H1 (cell line): Measurements from ENCODE around the gene TPST2. TPM values are rescaled to one million over a fixed set of nuclear protein-coding genes. Genes with fewer than 3 reads are reported as not detected.

Source experiments
- CTCF ChIA-PET: fragments of 300-600 bp; sonication (Branson Sonifier 250); formaldehyde crosslinking; loops from one replicate; lab custom pipeline; 2021; ENCODE audit not compliant: partially characterized antibody; lab: Charles Lee
- POLR2A ChIA-PET: fragments of 300-600 bp; sonication (Branson Sonifier 250); formaldehyde crosslinking; loops from one replicate; lab custom pipeline; 2021; ENCODE audit warnings: inconsistent platforms; ENCODE audit not compliant: partially characterized antibody; lab: Charles Lee
- DNase-seq, 2 experiments: peaks; one replicate each; pipeline versions ENCODE4 v3.0.0 to v3.0.0-alpha.2; 2010 to 2022; ENCODE audit warnings: low spot score in 2 of 2, low read depth in 1 of 2, mixed read lengths in 1 of 2
- FAIRE-seq: peaks from 2 replicates; lab custom pipeline; 2011; peaks lifted over from hg19 to GRCh38; lab: Jason Lieb, UNC
- H2AFZ ChIP-seq: 2 replicates; pipeline ENCODE4 v1.8.1; 2012; ENCODE audit warnings: low read length, inconsistent platforms
- H2AK5ac ChIP-seq: 2 replicates; pipeline ENCODE4 v1.6.1; 2013; ENCODE audit warnings: low read depth, low read length
- H2BK120ac ChIP-seq: replicated peaks from 2 replicates; pipeline ENCODE3; 2013; ENCODE audit warnings: low read depth, low read length, inconsistent platforms
- H2BK12ac ChIP-seq: 2 replicates; pipeline ENCODE4 v1.6.1; 2013; ENCODE audit warnings: low read depth, low read length
- H2BK15ac ChIP-seq: 2 replicates; pipeline ENCODE4 v1.6.1; 2013; ENCODE audit warnings: low read length
- H2BK20ac ChIP-seq: 2 replicates; pipeline ENCODE4 v1.6.1; 2013; ENCODE audit warnings: low read length
- H2BK5ac ChIP-seq: 2 replicates; pipeline ENCODE4 v1.6.1; 2013; ENCODE audit warnings: low read depth, low read length
- H3K14ac ChIP-seq: 2 replicates; pipeline ENCODE4 v1.6.1; 2013; ENCODE audit warnings: inconsistent platforms; ENCODE audit not compliant: insufficient read length
- H3K18ac ChIP-seq: 2 replicates; pipeline ENCODE4 v1.6.1; 2013; ENCODE audit warnings: low read length; ENCODE audit errors: extremely low read depth
- H3K23ac ChIP-seq: 2 replicates; pipeline ENCODE4 v1.6.1; 2013; ENCODE audit warnings: inconsistent platforms; ENCODE audit not compliant: insufficient read length
- H3K23me2 ChIP-seq: 2 replicates; pipeline ENCODE4 v1.6.1; 2013; ENCODE audit warnings: low read depth, low read length
- H3K27ac ChIP-seq: 2 replicates; pipeline ENCODE4 v1.6.1; 2011; ENCODE audit warnings: low read depth, low read length, inconsistent platforms
- H3K27me3 ChIP-seq, 4 experiments: replicated peaks in 1 of 4; 1 replicate in 1 of 4; 2 replicates in 3 of 4; pipeline versions ENCODE4 v1.6.1 to v1.8.1; 2011 to 2013; ENCODE audit warnings: low read length in 3 of 4, mild to moderate bottlenecking in 3 of 4, inconsistent platforms in 2 of 4, mixed read lengths in 2 of 4, moderate library complexity in 1 of 4; ENCODE audit not compliant: control insufficient read depth in 3 of 4, insufficient read depth in 3 of 4; ENCODE audit errors: extremely low read depth in 1 of 4
- H3K36me3 ChIP-seq, 4 experiments: 2 replicates each; pipeline versions ENCODE4 v1.6.1 to v1.8.1; 2011 to 2013; ENCODE audit warnings: mild to moderate bottlenecking in 4 of 4, low read length in 3 of 4, moderate library complexity in 2 of 4, control low read depth in 1 of 4, inconsistent platforms in 1 of 4; ENCODE audit not compliant: insufficient read depth in 4 of 4, control insufficient read depth in 2 of 4
- H3K4ac ChIP-seq: replicated peaks from 2 replicates; pipeline ENCODE3; 2013; ENCODE audit warnings: low read length, low read depth, mixed read lengths, inconsistent platforms; ENCODE audit not compliant: insufficient read length
- H3K4me1 ChIP-seq, 4 experiments: replicated peaks in 1 of 4; 1 replicate in 1 of 4; 2 replicates in 3 of 4; pipeline versions ENCODE4 v1.6.1 to v1.8.1; 2011 to 2013; ENCODE audit warnings: low read length in 3 of 4, inconsistent platforms in 2 of 4, mixed read lengths in 1 of 4; ENCODE audit not compliant: insufficient read depth in 4 of 4, control insufficient read depth in 3 of 4
- H3K4me2 ChIP-seq, 2 experiments: 2 replicates each; pipeline versions ENCODE4 v1.6.1 to v1.8.1; 2011 to 2013; ENCODE audit warnings: low read depth in 2 of 2, low read length in 2 of 2, control low read depth in 1 of 2, inconsistent platforms in 1 of 2, mild to moderate bottlenecking in 1 of 2; ENCODE audit not compliant: insufficient read depth in 1 of 2
- H3K4me3 ChIP-seq, 4 experiments: fragments of 200-600, 300-600 bp in 1 of 4; sonication (generic), shearing (Covaris generic), sonication (Bioruptor Twin) in 1 of 4; 2 replicates each; pipeline versions ENCODE4 v1.5.1 to v1.8.1; 2011 to 2016; ENCODE audit warnings: low read length in 4 of 4, low read depth in 3 of 4, control low read depth in 2 of 4, inconsistent platforms in 2 of 4, mild to moderate bottlenecking in 2 of 4, mixed read lengths in 1 of 4, moderate library complexity in 1 of 4; ENCODE audit not compliant: insufficient read depth in 2 of 4; ENCODE audit errors: extremely low read depth in 1 of 4
- H3K56ac ChIP-seq: replicated peaks from 2 replicates; pipeline ENCODE3; 2013; ENCODE audit warnings: low read depth, mild to moderate bottlenecking, mixed read lengths, low read length, inconsistent platforms; ENCODE audit not compliant: insufficient read length
- H3K79me1 ChIP-seq: 2 replicates; pipeline ENCODE4 v1.6.1; 2013; ENCODE audit warnings: low read depth, low read length, control low read depth
- H3K79me2 ChIP-seq, 2 experiments: 2 replicates each; pipeline versions ENCODE4 v1.6.1 to v1.8.1; 2012 to 2013; ENCODE audit warnings: low read length in 2 of 2, mild to moderate bottlenecking in 2 of 2, inconsistent platforms in 1 of 2; ENCODE audit not compliant: insufficient read depth in 2 of 2, control insufficient read depth in 1 of 2
- H3K9ac ChIP-seq, 4 experiments: replicated peaks in 1 of 4; 1 replicate in 1 of 4; 2 replicates in 3 of 4; pipeline versions ENCODE4 v1.6.1 to v1.8.1; 2011 to 2013; ENCODE audit warnings: low read depth in 3 of 4, low read length in 3 of 4, control low read depth in 2 of 4, mild to moderate bottlenecking in 2 of 4, moderate library complexity in 2 of 4, inconsistent platforms in 1 of 4; ENCODE audit errors: extremely low read depth in 1 of 4
- H3K9me3 ChIP-seq, 2 experiments: 2 replicates each; pipeline versions ENCODE4 v1.6.1 to v1.8.1; 2012 to 2013; ENCODE audit warnings: mild to moderate bottlenecking in 2 of 2, moderate library complexity in 2 of 2, control low read depth in 1 of 2, inconsistent platforms in 1 of 2, low read depth in 1 of 2, low read length in 1 of 2, mixed read lengths in 1 of 2; ENCODE audit not compliant: insufficient read depth in 2 of 2
- H4K20me1 ChIP-seq, 2 experiments: replicated peaks in 1 of 2; 2 replicates each; pipeline versions ENCODE3 to v1.8.1; 2011 to 2013; ENCODE audit warnings: inconsistent platforms in 2 of 2, low read length in 2 of 2, mild to moderate bottlenecking in 1 of 2; ENCODE audit not compliant: insufficient read depth in 2 of 2, control insufficient read depth in 1 of 2
- H4K5ac ChIP-seq: 2 replicates; pipeline ENCODE4 v1.6.1; 2013; ENCODE audit warnings: low read length, low read depth, mixed read lengths, inconsistent platforms; ENCODE audit not compliant: insufficient read length
- H4K8ac ChIP-seq: 2 replicates; pipeline ENCODE4 v1.8.0; 2013; ENCODE audit warnings: mild to moderate bottlenecking, moderate library complexity, low read length, inconsistent platforms; ENCODE audit not compliant: insufficient read depth; ENCODE audit errors: extremely low read depth
- H4K91ac ChIP-seq: replicated peaks from 2 replicates; pipeline ENCODE3; 2013; ENCODE audit warnings: low read length, mixed read lengths, inconsistent platforms; ENCODE audit not compliant: insufficient read length
- MAFK ChIP-seq: IDR thresholded peaks from 2 replicates; pipeline ENCODE4 v1.6.1; 2012; ENCODE audit warnings: low read depth, mild to moderate bottlenecking, improper control_type of control experiment, low read length
- NANOG ChIP-seq: IDR thresholded peaks from 2 replicates; pipeline ENCODE4 v1.6.1; 2011; ENCODE audit warnings: low read length, low read depth, mild to moderate bottlenecking, inconsistent platforms; ENCODE audit not compliant: insufficient read depth, poor library complexity, severe bottlenecking
- POU5F1 ChIP-seq: IDR thresholded peaks from 2 replicates; pipeline ENCODE4 v1.6.1; 2011; ENCODE audit warnings: low read depth, mild to moderate bottlenecking, low read length, moderate library complexity
- RAD21 ChIP-seq, 2 experiments: IDR thresholded peaks in 1 of 2; conservative IDR thresholded peaks in 1 of 2; 2 replicates each; pipeline ENCODE4 v1.6.1; 2011; ENCODE audit warnings: low read depth in 2 of 2, low read length in 2 of 2, improper control_type of control experiment in 1 of 2, inconsistent platforms in 1 of 2, mild to moderate bottlenecking in 1 of 2, moderate library complexity in 1 of 2
- RNF2 ChIP-seq: fragments of 200-900, 300-1000 bp; sonication (generic); IDR thresholded peaks from 2 replicates; pipeline ENCODE4 v1.7.1; 2016; ENCODE audit warnings: borderline replicate concordance, low read depth, mild to moderate bottlenecking, antibody characterized with exemption, low read length; ENCODE audit not compliant: poor library complexity, severe bottlenecking; ENCODE audit errors: missing control alignments
- TAF7 ChIP-seq: optimal IDR thresholded peaks from 2 replicates; pipeline ENCODE3; 2011; ENCODE audit warnings: low read depth, mild to moderate bottlenecking, inconsistent platforms, low read length, moderate library complexity, borderline replicate concordance
- TEAD4 ChIP-seq: IDR thresholded peaks from 2 replicates; pipeline ENCODE4 v1.6.1; 2012; ENCODE audit warnings: low read depth, low read length, inconsistent platforms, mixed read lengths
- WGBS, 2 experiments: shearing (Covaris generic) in 1 of 2; methylation state at CpG; one replicate each; pipeline versions ENCODE4 v1.1.6 to v1.1.7; 2013 to 2015; ENCODE audit warnings: low lambda C conversion rate in 2 of 2, mixed read lengths in 2 of 2, inconsistent platforms in 1 of 2, low coverage in 1 of 2, missing lambda C conversion rate in 1 of 2; ENCODE audit not compliant: insufficient replicate concordance in 2 of 2, insufficient coverage in 1 of 2, insufficient read length in 1 of 2; ENCODE audit errors: extremely low coverage in 1 of 2, missing lambda C conversion rate in 1 of 2; 5-methylcytosine and 5-hydroxymethylcytosine counted together
- polyA plus RNA-seq, 7 experiments: library from polyadenylated mRNA; depleted of rRNA in 3 of 7; stranded (reverse) in 5 of 7; unstranded in 2 of 7; fragments of >200 nt in 5 of 7; fragments of 200-250 nt in 2 of 7; gene quantifications; 1 replicate in 5 of 7; 2 replicates in 1 of 7; 4 replicates in 1 of 7; pipeline versions ENCODE4 v1.2.1 to v1.2.3, GENCODE V29; 2011 to 2013; ENCODE audit warnings: missing spikeins in 2 of 7, mixed read lengths in 2 of 7
- total RNA-seq: library from RNA; stranded (reverse); fragmentation: NEBNext Ultra II Directional; extraction: Animal tissue kit (Norgen Biotek cat#: 25700); gene quantifications from 2 replicates; pipeline ENCODE4 v1.2.1, GENCODE V29; 2021
- TF ChIP-seq, protein P1 (sequence below), 3 experiments: IDR thresholded peaks; 1 replicate in 2 of 3; 2 replicates in 1 of 3; pipeline versions ENCODE4 v1.5.1 to v1.6.1; 2011; ENCODE audit warnings: low read length in 3 of 3, mild to moderate bottlenecking in 3 of 3, inconsistent platforms in 2 of 3, low read depth in 1 of 3, moderate library complexity in 1 of 3; ENCODE audit not compliant: insufficient read depth in 1 of 3; ENCODE audit errors: control extremely low read depth in 1 of 3

The TPST2 gene
- total and polyA plus RNA-seq, 2 of the 8 experiments (the other 6 are each of a cell fraction or from before 2014, with no cell fraction given): 58.8 to 143 TPM

DNA sequence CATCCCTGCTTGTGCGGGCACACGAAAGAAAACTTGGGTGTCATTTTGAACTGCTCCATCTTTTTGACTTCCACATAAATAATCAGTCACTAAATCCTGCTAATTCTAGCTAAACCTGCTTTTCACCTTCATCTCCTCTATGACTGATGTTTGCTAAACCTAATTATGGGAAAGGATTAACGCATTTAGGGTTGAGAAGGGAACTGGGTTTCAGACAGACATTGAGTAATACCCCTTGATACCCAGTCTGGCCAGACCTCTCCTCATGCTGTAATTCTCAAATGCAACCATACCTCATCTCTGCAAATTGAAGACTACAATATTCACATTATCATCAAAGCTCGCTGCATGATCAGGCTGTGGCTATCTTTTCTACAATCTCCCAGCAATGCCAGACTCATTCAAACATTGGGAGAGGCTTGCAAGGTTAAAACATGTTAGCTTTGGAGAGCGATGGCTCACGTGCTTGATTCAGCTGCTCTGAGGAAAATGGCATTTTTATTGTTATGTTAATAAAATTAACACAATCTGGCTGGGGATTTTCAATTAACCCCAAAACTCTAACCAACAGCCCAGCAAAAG lies 108.7 kb downstream of the TPST2 start:
- no peak overlapping the region for H2BK12ac ChIP-seq
- ChIA-PET CTCF (interaction anchor here (0.9 to 2.8 kb wide), 6 partner anchors 13 to 184 kb away, joined by 3 to 18 read pairs (median 3); no protein-coding TSS in a partner anchor), POLR2A (interaction anchor here (0.8 to 3.0 kb wide), 6 partner anchors 11 to 90 kb away, joined by 3 to 15 read pairs (median 3); no protein-coding TSS in a partner anchor)
- peaks cover 0 to 14% (median 6%) of the 10 kb centered on the region in 4 experiments; a peak in 5 of 7 replicates for H3K4me1 ChIP-seq
- H4K8ac ChIP-seq: no peak overlapping the region
- peaks cover 11% of the 10 kb centered on the region for H3K23me2 ChIP-seq
- no peak overlapping the region for H3K4ac ChIP-seq
- no peak overlapping the region for H2AFZ ChIP-seq
- H3K56ac ChIP-seq: no peak overlapping the region
- H3K79me2 ChIP-seq: peaks cover 12 to 61% of the 10 kb centered on the region in 2 experiments
- H2BK5ac ChIP-seq: no peak overlapping the region
- no peak overlapping the region for H3K23ac ChIP-seq
- FAIRE-seq (no peak), DNase-seq (no peak)
- no peak overlapping the region for H3K14ac ChIP-seq
- no peak overlapping the region for H4K5ac ChIP-seq
- peak overlapping the region in 1 of 4 experiments; percentile 58; a peak in 1 of 7 replicates for H3K9ac ChIP-seq
- H2BK15ac ChIP-seq: no peak overlapping the region
- WGBS, 2 experiments: 79% methylated on average over 6 of the region's 6 CpGs; no CpG with 5 or more reads in 1 of the 2 experiments
- H2AK5ac ChIP-seq: no peak overlapping the region
- no peak overlapping the region for H2BK20ac ChIP-seq
- peaks cover 0 to 5% of the 10 kb centered on the region in 2 experiments for H4K20me1 ChIP-seq
- H3K4me3 ChIP-seq: 0 out of 8 replicates have a peak overlapping the region, but pooled peaks of 1 of the 4 experiments have one; percentile 18
- peak overlapping the region; percentile 46 to 96; a peak in 2 of 4 replicates for H3K4me2 ChIP-seq
- H2BK120ac ChIP-seq: no peak overlapping the region
- H3K36me3 ChIP-seq: peaks cover 2 to 18% (median 13%) of the 10 kb centered on the region in 4 experiments; a peak in 7 of 8 replicates
- no peak overlapping the region for H4K91ac ChIP-seq
- H3K27ac ChIP-seq: no peak overlapping the region
- H3K18ac ChIP-seq: no peak overlapping the region
- no peaks in the 10 kb centered on the region; a peak in 1 of 7 replicates for H3K27me3 ChIP-seq
- H3K9me3 ChIP-seq: no peaks in the 10 kb centered on the region
- peaks cover 6% of the 10 kb centered on the region; the same call in 1 of the 2 replicates for H3K79me1 ChIP-seq
- TF ChIP-seq NANOG (no peak), MAFK (no peak), RAD21 (IDR thresholded peaks at IDR 0.05 in 1 of 2, conservative IDR thresholded peaks at IDR 0.05 in 1 of 2; ENCODE audit: low read depth in 2 of 2, low read length in 2 of 2) (no peak), TAF7 (no peak), POU5F1 (no peak), RNF2 (no peak), TEAD4 (no peak)
- TF ChIP-seq, protein P1, sequence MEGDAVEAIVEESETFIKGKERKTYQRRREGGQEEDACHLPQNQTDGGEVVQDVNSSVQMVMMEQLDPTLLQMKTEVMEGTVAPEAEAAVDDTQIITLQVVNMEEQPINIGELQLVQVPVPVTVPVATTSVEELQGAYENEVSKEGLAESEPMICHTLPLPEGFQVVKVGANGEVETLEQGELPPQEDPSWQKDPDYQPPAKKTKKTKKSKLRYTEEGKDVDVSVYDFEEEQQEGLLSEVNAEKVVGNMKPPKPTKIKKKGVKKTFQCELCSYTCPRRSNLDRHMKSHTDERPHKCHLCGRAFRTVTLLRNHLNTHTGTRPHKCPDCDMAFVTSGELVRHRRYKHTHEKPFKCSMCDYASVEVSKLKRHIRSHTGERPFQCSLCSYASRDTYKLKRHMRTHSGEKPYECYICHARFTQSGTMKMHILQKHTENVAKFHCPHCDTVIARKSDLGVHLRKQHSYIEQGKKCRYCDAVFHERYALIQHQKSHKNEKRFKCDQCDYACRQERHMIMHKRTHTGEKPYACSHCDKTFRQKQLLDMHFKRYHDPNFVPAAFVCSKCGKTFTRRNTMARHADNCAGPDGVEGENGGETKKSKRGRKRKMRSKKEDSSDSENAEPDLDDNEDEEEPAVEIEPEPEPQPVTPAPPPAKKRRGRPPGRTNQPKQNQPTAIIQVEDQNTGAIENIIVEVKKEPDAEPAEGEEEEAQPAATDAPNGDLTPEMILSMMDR (IDR thresholded peaks at IDR 0.05; ENCODE audit: control extremely low read depth in 1 of 3, insufficient read depth in 1 of 3, low read depth in 1 of 3, low read length in 3 of 3): no peak
